HCT116 (cell line): ENCODE data around the gene SYNGR3. TPM values are rescaled to one million over a fixed set of nuclear protein-coding genes. Genes with fewer than 3 reads are reported as not detected.

Experiments used
- ATAC-seq: fragments of 200-7000 bp; cut with Tn5 transposase; 2 replicates; pipeline ENCODE4 v1.9.1; 2020; ENCODE audit warnings: mild to moderate bottlenecking, moderate library complexity
- BruUV-seq: library from RNA; stranded (reverse); fragments of 400-500 nt; replicated peaks from 2 replicates; lab custom pipeline; 2021; lab: Mats Ljungman, UMichigan
- CTCF ChIA-PET: fragments of 300-600 bp; sonication (Branson Sonifier 250); formaldehyde crosslinking; loops from one replicate; lab custom pipeline; 2021; ENCODE audit warnings: antibody characterized with exemption; lab: Charles Lee
- POLR2A ChIA-PET: fragments of 300-600, 350-600 bp; sonication (Branson Sonifier 250); formaldehyde crosslinking; loops from one replicate; lab custom pipeline; 2021; ENCODE audit warnings: antibody characterized with exemption; lab: Charles Lee
- RAD21 ChIA-PET, 2 experiments: fragments of 300-600 bp; sonication (Branson Sonifier 250); formaldehyde crosslinking; loops; one replicate each; lab custom pipeline; 2023; ENCODE audit warnings: low total read pairs in 2 of 2; ENCODE audit not compliant: uncharacterized antibody in 2 of 2, unreplicated experiment in 2 of 2, low non-redundant PET in 1 of 2; lab: Charles Lee
- DNase-seq: peaks from one replicate; pipeline ENCODE4 v3.0.0-alpha.2; 2010; ENCODE audit warnings: low read depth, low spot score
- H2AFZ ChIP-seq: fragments of 200-600 bp; shearing (Covaris generic), sonication (generic); 2 replicates; pipeline ENCODE4 v1.6.1; 2017; ENCODE audit warnings: low read depth, mixed run types, mixed read lengths, antibody characterized with exemption, low read length; ENCODE audit not compliant: poor library complexity, severe bottlenecking
- H3K27ac ChIP-seq: 2 replicates; pipeline ENCODE4 v1.5.1; 2012; ENCODE audit warnings: low read depth, low read length
- H3K27me3 ChIP-seq: fragments of 200-600 bp; sonication (generic); 2 replicates; pipeline ENCODE4 v1.6.1; 2016; ENCODE audit warnings: mixed run types, low read length, mixed read lengths; ENCODE audit not compliant: insufficient read depth
- H3K36me3 ChIP-seq, 2 experiments: fragments of 200-500 bp in 1 of 2; fragments of 200-600 bp in 1 of 2; sonication (Bioruptor generic) in 1 of 2; sonication (generic) in 1 of 2; 2 replicates each; pipeline versions ENCODE4 v1.5.1 to v1.6.1; 2014 to 2016; ENCODE audit warnings: low read length in 2 of 2, inconsistent platforms in 1 of 2, mixed read lengths in 1 of 2, mixed run types in 1 of 2; ENCODE audit not compliant: insufficient read depth in 2 of 2, control insufficient read depth in 1 of 2
- H3K4me1 ChIP-seq, 2 experiments: fragments of 200-600 bp in 1 of 2; sonication (generic) in 1 of 2; 2 replicates each; pipeline versions ENCODE4 v1.5.1 to v1.6.1; 2012 to 2017; ENCODE audit warnings: low read length in 2 of 2, inconsistent platforms in 1 of 2, mild to moderate bottlenecking in 1 of 2, mixed read lengths in 1 of 2, mixed run types in 1 of 2, moderate library complexity in 1 of 2; ENCODE audit not compliant: insufficient read depth in 2 of 2, control insufficient read depth in 1 of 2
- H3K4me2 ChIP-seq: fragments of 200-600 bp; sonication (generic); 2 replicates; pipeline ENCODE4 v1.6.1; 2017; ENCODE audit warnings: mixed run types, low read length, mixed read lengths
- H3K4me3 ChIP-seq, 2 experiments: fragments of 200-600 bp in 1 of 2; sonication (generic) in 1 of 2; replicated peaks in 1 of 2; 2 replicates each; pipeline ENCODE4 v1.5.1; 2011 to 2016; ENCODE audit warnings: low read length in 2 of 2, control low read depth in 1 of 2, low read depth in 1 of 2, mild to moderate bottlenecking in 1 of 2, mixed read lengths in 1 of 2, mixed run types in 1 of 2
- H3K79me2 ChIP-seq: fragments of 200-600 bp; sonication (generic); 2 replicates; pipeline ENCODE4 v1.6.1; 2017; ENCODE audit warnings: mild to moderate bottlenecking, mixed run types, low read length, moderate library complexity, mixed read lengths; ENCODE audit not compliant: insufficient read depth
- H3K9ac ChIP-seq: fragments of 200-600 bp; sonication (generic); 2 replicates; pipeline ENCODE4 v1.6.1; 2016; ENCODE audit warnings: low read length, mixed read lengths
- H3K9me2 ChIP-seq: fragments of 200-600 bp; sonication (generic), shearing (Covaris generic); 2 replicates; pipeline ENCODE4 v1.6.1; 2017; ENCODE audit warnings: mixed run types, mild to moderate bottlenecking, moderate library complexity; ENCODE audit not compliant: insufficient read depth
- H3K9me3 ChIP-seq, 2 experiments: fragments of 200-500 bp in 1 of 2; fragments of 200-600 bp in 1 of 2; sonication (Bioruptor generic) in 1 of 2; sonication (generic) in 1 of 2; 2 replicates each; pipeline ENCODE4 v1.6.1; 2014 to 2017; ENCODE audit warnings: low read length in 2 of 2, mixed read lengths in 2 of 2, inconsistent platforms in 1 of 2, low read depth in 1 of 2, mild to moderate bottlenecking in 1 of 2, mixed run types in 1 of 2, moderate library complexity in 1 of 2; ENCODE audit not compliant: control insufficient read depth in 1 of 2, insufficient read depth in 1 of 2
- H4K20me1 ChIP-seq: fragments of 200-600 bp; sonication (generic), shearing (Covaris generic); 2 replicates; pipeline ENCODE4 v1.6.1; 2017; ENCODE audit warnings: mixed run types, mild to moderate bottlenecking, moderate library complexity; ENCODE audit not compliant: insufficient read depth
- EZH2 ChIP-seq: fragments of 200-600 bp; sonication (generic); IDR thresholded peaks from 2 replicates; pipeline ENCODE4 v1.6.1; 2017; ENCODE audit warnings: antibody characterized with exemption, mixed run types
- POLR2A ChIP-seq: IDR thresholded peaks from 2 replicates; pipeline ENCODE4 v1.7.0; 2011; ENCODE audit warnings: borderline replicate concordance; ENCODE audit not compliant: insufficient read depth, insufficient read length; ENCODE audit errors: extremely low read depth
- intact Hi-C: fragments of 100-400 bp; cut with micrococcal nuclease; formaldehyde crosslinking; loops from 2 replicates; pipeline ENCODE4 v1.10.0; 2022
- total RNA-seq: library from RNA; stranded (reverse); gene quantifications from one replicate; pipeline ENCODE4 v1.2.1, GENCODE V29; 2021; ENCODE audit not compliant: unreplicated experiment

SYNGR3 gene
- total RNA-seq, 1 experiment from 2014 or later: 11.5 TPM

GRCh38 chr16:2042986-2043666 is 53.4 kb downstream of the SYNGR3 start:
- Histone ChIP-seq H3K79me2 (peaks cover 3% of the 10 kb centered on the region; the same call in 1 of the 2 replicates), H3K36me3 (no peaks in the 10 kb centered on the region), H3K4me2 (no peak overlapping the region), H3K27me3 (no peaks in the 10 kb centered on the region), H3K4me3 (no peak overlapping the region), H3K4me1 (peaks cover 11 to 53% of the 10 kb centered on the region in 2 experiments; a peak in 3 of 4 replicates), H3K9ac (no peak overlapping the region), H2AFZ (no peak overlapping the region), H3K27ac (no peak overlapping the region), H3K9me3 (no peaks in the 10 kb centered on the region), H3K9me2 (no peaks in the 10 kb centered on the region), H4K20me1 (no peaks in the 10 kb centered on the region)
- BruUV-seq: no TSS peak
- CTCF ChIA-PET: no interaction called here
- TF ChIP-seq POLR2A (no peak), EZH2 (no peak)
- RAD21 ChIA-PET: no interaction called here
- intact Hi-C loops: no loop called here
- DNase-seq (no peak), ATAC-seq (no peak)
- POLR2A ChIA-PET: no interaction called here

Other genes starting within 250 kb of the SYNGR3 start
- 103 TPM for gene NME3, start 218.4 kb upstream of the SYNGR3 start, total RNA-seq
- 36.3 TPM for gene EME2, start 217.2 kb upstream of the SYNGR3 start, total RNA-seq
- gene MRPS34, start 216.8 kb upstream of the SYNGR3 start, total RNA-seq: 200 TPM
- 31.6 TPM for gene SPSB3, start 207.4 kb upstream of the SYNGR3 start, total RNA-seq
- gene NUBP2, start 207.0 kb upstream of the SYNGR3 start, total RNA-seq: 103 TPM
- 0.10 TPM for gene IGFALS, start 196.3 kb upstream of the SYNGR3 start, total RNA-seq
- gene HAGH, start 163.1 kb upstream of the SYNGR3 start, total RNA-seq: 39.1 TPM
- 25.8 TPM for gene FAHD1, start 162.8 kb upstream of the SYNGR3 start, total RNA-seq
- 0.59 TPM for gene MEIOB, start 117.8 kb upstream of the SYNGR3 start, total RNA-seq
- gene HS3ST6, start 71.6 kb upstream of the SYNGR3 start, total RNA-seq: not detected
- 18.3 TPM for gene MSRB1, start 46.8 kb upstream of the SYNGR3 start, total RNA-seq
- 0.93 TPM for gene RPL3L, start 35.3 kb upstream of the SYNGR3 start, total RNA-seq
- gene NDUFB10, start 30.4 kb upstream of the SYNGR3 start, total RNA-seq: 273 TPM
- 6,265 TPM for gene RPS2, start 25.1 kb upstream of the SYNGR3 start, total RNA-seq
- gene RNF151, start 23.1 kb upstream of the SYNGR3 start, total RNA-seq: 0.30 TPM
- 68.9 TPM for gene TBL3, start 17.9 kb upstream of the SYNGR3 start, total RNA-seq
- gene NOXO1, start 8.5 kb upstream of the SYNGR3 start, total RNA-seq: 10.0 TPM
- gene GFER, start 5.8 kb upstream of the SYNGR3 start, total RNA-seq: 47.3 TPM
- gene ZNF598, start 19.9 kb downstream of the SYNGR3 start, total RNA-seq: 57.4 TPM
- gene NPW, start 29.8 kb downstream of the SYNGR3 start, total RNA-seq: 226 TPM
- 58.4 TPM for gene NHERF2, start 36.9 kb downstream of the SYNGR3 start, total RNA-seq
- 40.1 TPM for gene NTHL1, start 57.9 kb downstream of the SYNGR3 start, total RNA-seq
- gene TSC2, start 58.0 kb downstream of the SYNGR3 start, total RNA-seq: 74.1 TPM
- gene PKD1, start 145.9 kb downstream of the SYNGR3 start, total RNA-seq: 137 TPM
- 44.9 TPM for gene RAB26, start 158.7 kb downstream of the SYNGR3 start, total RNA-seq
- gene TRAF7, start 165.8 kb downstream of the SYNGR3 start, total RNA-seq: 160 TPM
- 5.9 TPM for gene CASKIN1, start 206.6 kb downstream of the SYNGR3 start, total RNA-seq
- 58.7 TPM for gene MLST8, start 215.5 kb downstream of the SYNGR3 start, total RNA-seq
- gene BRICD5, start 220.9 kb downstream of the SYNGR3 start, total RNA-seq: 9.8 TPM
- 32.6 TPM for gene PGP, start 224.9 kb downstream of the SYNGR3 start, total RNA-seq
- 40.7 TPM for gene E4F1, start 233.6 kb downstream of the SYNGR3 start, total RNA-seq
- 1.9 TPM for gene DNASE1L2, start 246.5 kb downstream of the SYNGR3 start, total RNA-seq